ENCODE data around the gene STK17A.

GRCh38 chr7:43542716-43543115, 40.2 kb upstream of the STK17A start:
- TF ChIP-seq SMC3 (conservative IDR thresholded peaks at IDR 0.05; ENCODE audit: poor library complexity), result no peak
- TF ChIP-seq RAD21 (conservative IDR thresholded peaks at IDR 0.05), result no peak
- no peak for TF ChIP-seq CTCF (IDR thresholded peaks at IDR 0.05; ENCODE audit: poor library complexity, severe bottlenecking)
- no peak for TF ChIP-seq POLR2AphosphoS5 (IDR thresholded peaks at IDR 0.05)
- no peak for TF ChIP-seq EP300 (conservative IDR thresholded peaks at IDR 0.05; ENCODE audit: poor library complexity, severe bottlenecking)
- TF ChIP-seq, protein P1, sequence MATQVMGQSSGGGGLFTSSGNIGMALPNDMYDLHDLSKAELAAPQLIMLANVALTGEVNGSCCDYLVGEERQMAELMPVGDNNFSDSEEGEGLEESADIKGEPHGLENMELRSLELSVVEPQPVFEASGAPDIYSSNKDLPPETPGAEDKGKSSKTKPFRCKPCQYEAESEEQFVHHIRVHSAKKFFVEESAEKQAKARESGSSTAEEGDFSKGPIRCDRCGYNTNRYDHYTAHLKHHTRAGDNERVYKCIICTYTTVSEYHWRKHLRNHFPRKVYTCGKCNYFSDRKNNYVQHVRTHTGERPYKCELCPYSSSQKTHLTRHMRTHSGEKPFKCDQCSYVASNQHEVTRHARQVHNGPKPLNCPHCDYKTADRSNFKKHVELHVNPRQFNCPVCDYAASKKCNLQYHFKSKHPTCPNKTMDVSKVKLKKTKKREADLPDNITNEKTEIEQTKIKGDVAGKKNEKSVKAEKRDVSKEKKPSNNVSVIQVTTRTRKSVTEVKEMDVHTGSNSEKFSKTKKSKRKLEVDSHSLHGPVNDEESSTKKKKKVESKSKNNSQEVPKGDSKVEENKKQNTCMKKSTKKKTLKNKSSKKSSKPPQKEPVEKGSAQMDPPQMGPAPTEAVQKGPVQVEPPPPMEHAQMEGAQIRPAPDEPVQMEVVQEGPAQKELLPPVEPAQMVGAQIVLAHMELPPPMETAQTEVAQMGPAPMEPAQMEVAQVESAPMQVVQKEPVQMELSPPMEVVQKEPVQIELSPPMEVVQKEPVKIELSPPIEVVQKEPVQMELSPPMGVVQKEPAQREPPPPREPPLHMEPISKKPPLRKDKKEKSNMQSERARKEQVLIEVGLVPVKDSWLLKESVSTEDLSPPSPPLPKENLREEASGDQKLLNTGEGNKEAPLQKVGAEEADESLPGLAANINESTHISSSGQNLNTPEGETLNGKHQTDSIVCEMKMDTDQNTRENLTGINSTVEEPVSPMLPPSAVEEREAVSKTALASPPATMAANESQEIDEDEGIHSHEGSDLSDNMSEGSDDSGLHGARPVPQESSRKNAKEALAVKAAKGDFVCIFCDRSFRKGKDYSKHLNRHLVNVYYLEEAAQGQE (IDR thresholded peaks at IDR 0.05; ENCODE audit: borderline replicate concordance), result no peak
- no peak for TF ChIP-seq TAF1 (IDR thresholded peaks at IDR 0.05; ENCODE audit: low read depth)
- no peak for TF ChIP-seq EZH2 (IDR thresholded peaks at IDR 0.05; ENCODE audit: borderline replicate concordance, insufficient read depth, low read length, poor library complexity, severe bottlenecking)
- TF ChIP-seq MXI1 (conservative IDR thresholded peaks at IDR 0.05; ENCODE audit: poor library complexity, severe bottlenecking), result no peak
